Pancreas (tissue), 10 donors: ENCODE data around the gene ST7. TPM values are rescaled to one million over a fixed set of nuclear protein-coding genes. Genes with fewer than 3 reads are reported as not detected.

Experiments used
- ATAC-seq, 4 donors: fragments of 200-7000 bp; cut with Tn5 transposase; one replicate each; pipeline versions ENCODE4 v1.8.0 to v1.9.1; 2020; ENCODE audit warnings: mild to moderate bottlenecking in 4 of 4, moderate library complexity in 4 of 4
- DNase-seq, 6 donors: peaks; one replicate each; pipeline ENCODE4 v3.0.0-alpha.2; 2020
- FAIRE-seq: peaks from 2 replicates; lab custom pipeline; 2012; peaks lifted over from hg19 to GRCh38; lab: Jason Lieb, UNC
- H3K27ac ChIP-seq, 4 donors: fragments of 200-600 bp; sonication (generic); 1 replicate in 3 of 4; 2 replicates in 1 of 4; pipeline versions ENCODE4 v1.5.0 to v1.8.0; 2020
- H3K27me3 ChIP-seq, 4 donors: fragments of 200-600 bp; one replicate each; pipeline ENCODE4 v1.8.0; 2021
- H3K36me3 ChIP-seq, 3 donors: fragments of 200-600 bp; sonication (generic) in 1 of 3; one replicate each; pipeline versions ENCODE4 v1.5.0 to v1.8.0; 2020 to 2021
- H3K4me1 ChIP-seq, 3 donors: fragments of 200-600 bp; one replicate each; pipeline ENCODE4 v1.8.0; 2021
- H3K4me3 ChIP-seq, 4 donors: fragments of 200-600 bp; sonication (generic) in 2 of 4; one replicate each; pipeline versions ENCODE4 v1.5.0 to v1.8.0; 2020 to 2021
- H3K9me3 ChIP-seq, 4 donors: fragments of 200-600 bp; one replicate each; pipeline ENCODE4 v1.8.0; 2021
- WGBS, 2 donors: extraction: QIAGEN DNeasy Blood & Tissue Kit; methylation state at CpG; one replicate each; pipeline ENCODE4 v1.1.7; 2013; 5-methylcytosine and 5-hydroxymethylcytosine counted together
- intact Hi-C, 3 donors: fragments of 100-400 bp; cut with DNase I; formaldehyde crosslinking; loops; one replicate each; pipeline versions ENCODE4 v1.11.1 to v1.14.2; 2022
- polyA plus RNA-seq, 2 donors: library from polyadenylated mRNA; stranded (reverse); fragments of 200-250 nt; gene quantifications; one replicate each; pipeline ENCODE4 v1.2.3, GENCODE V29; 2013
- total RNA-seq, 6 donors: library from RNA; stranded (reverse); fragmentation: NEBNext Ultra II Directional in 4 of 6; extraction: Animal tissue kit (Norgen Biotek cat#: 25700) in 4 of 6; gene quantifications; one replicate each; pipeline versions ENCODE4 v1.2.1 to v1.2.4, GENCODE V29; 2021 to 2023
- TF ChIP-seq, protein P1 (sequence below), 4 donors: fragments of 200-600 bp; sonication (generic) in 3 of 4; IDR thresholded peaks; one replicate each; pipeline versions ENCODE4 v1.5.0 to v1.8.0; 2021; ENCODE audit warnings: antibody characterized with exemption in 4 of 4
- donor health status: healthy with polysubstance abuse.
- donor health status: DM: no; HTN: no; CAD: no; lungs with moderate emphysema.
- donor health status: DM: no; HTN: no; CAD: no.
- donor health status: control.
- donor health status: control.
- donor health status: Bipolar disorder and iron deficiency.
- donor health status: DM: yes; HTN: yes; CAD: no.
- donor health status: DM: no; HTN: no; CAD: no.
- donor health status: DM: no; HTN: no; CAD: no.
- donor health status: DM: yes; HTN: yes; CAD: no.

The ST7 gene
- total and polyA plus RNA-seq, 8 donors = 8.2 to 20.2 (median 17.1) TPM

- ATAC-seq (no peak), FAIRE-seq (no peak), DNase-seq (no peak)
- no peak overlapping the region for H3K27ac ChIP-seq
- peaks cover 0 to 4% (median 3%) of the 10 kb centered on the region in 3 donors for H3K4me1 ChIP-seq
- no peaks in the 10 kb centered on the region for H3K9me3 ChIP-seq
- TF ChIP-seq, protein P1, sequence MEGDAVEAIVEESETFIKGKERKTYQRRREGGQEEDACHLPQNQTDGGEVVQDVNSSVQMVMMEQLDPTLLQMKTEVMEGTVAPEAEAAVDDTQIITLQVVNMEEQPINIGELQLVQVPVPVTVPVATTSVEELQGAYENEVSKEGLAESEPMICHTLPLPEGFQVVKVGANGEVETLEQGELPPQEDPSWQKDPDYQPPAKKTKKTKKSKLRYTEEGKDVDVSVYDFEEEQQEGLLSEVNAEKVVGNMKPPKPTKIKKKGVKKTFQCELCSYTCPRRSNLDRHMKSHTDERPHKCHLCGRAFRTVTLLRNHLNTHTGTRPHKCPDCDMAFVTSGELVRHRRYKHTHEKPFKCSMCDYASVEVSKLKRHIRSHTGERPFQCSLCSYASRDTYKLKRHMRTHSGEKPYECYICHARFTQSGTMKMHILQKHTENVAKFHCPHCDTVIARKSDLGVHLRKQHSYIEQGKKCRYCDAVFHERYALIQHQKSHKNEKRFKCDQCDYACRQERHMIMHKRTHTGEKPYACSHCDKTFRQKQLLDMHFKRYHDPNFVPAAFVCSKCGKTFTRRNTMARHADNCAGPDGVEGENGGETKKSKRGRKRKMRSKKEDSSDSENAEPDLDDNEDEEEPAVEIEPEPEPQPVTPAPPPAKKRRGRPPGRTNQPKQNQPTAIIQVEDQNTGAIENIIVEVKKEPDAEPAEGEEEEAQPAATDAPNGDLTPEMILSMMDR (IDR thresholded peaks at IDR 0.05) = no peak
- H3K36me3 ChIP-seq = no peaks in the 10 kb centered on the region
- intact Hi-C loops = loop anchor here in 1 of 3 donors (5.0 kb wide), 1 partner anchor 62 kb away; no protein-coding TSS in a partner anchor
- WGBS, 2 donors = 93 to 96% methylated on average over 1 of the region's 1 CpG
- H3K27me3 ChIP-seq = no peaks in the 10 kb centered on the region
- H3K4me3 ChIP-seq = no peak overlapping the region
These were observed 51.6 kb downstream of the ST7 start for GRCh38 chr7:117004899-117005298.

GRCh38 chr7:117005449-117005848 lies 52.1 kb downstream of the ST7 start:
- H3K9me3 ChIP-seq = no peaks in the 10 kb centered on the region
- no peaks in the 10 kb centered on the region for H3K36me3 ChIP-seq
- DNase-seq = no peak
- WGBS, 2 donors = 93 to 95% methylated on average over 2 of the region's 2 CpGs
- no peak for ATAC-seq
- H3K27me3 ChIP-seq = no peaks in the 10 kb centered on the region
- no peak overlapping the region for H3K27ac ChIP-seq
- H3K4me3 ChIP-seq = no peak overlapping the region
- TF ChIP-seq, protein P1 (IDR thresholded peaks at IDR 0.05) = no peak
- no peak for FAIRE-seq
- intact Hi-C loops = no loop called here
- peaks cover 0 to 4% (median 3%) of the 10 kb centered on the region in 3 donors for H3K4me1 ChIP-seq

DNA sequence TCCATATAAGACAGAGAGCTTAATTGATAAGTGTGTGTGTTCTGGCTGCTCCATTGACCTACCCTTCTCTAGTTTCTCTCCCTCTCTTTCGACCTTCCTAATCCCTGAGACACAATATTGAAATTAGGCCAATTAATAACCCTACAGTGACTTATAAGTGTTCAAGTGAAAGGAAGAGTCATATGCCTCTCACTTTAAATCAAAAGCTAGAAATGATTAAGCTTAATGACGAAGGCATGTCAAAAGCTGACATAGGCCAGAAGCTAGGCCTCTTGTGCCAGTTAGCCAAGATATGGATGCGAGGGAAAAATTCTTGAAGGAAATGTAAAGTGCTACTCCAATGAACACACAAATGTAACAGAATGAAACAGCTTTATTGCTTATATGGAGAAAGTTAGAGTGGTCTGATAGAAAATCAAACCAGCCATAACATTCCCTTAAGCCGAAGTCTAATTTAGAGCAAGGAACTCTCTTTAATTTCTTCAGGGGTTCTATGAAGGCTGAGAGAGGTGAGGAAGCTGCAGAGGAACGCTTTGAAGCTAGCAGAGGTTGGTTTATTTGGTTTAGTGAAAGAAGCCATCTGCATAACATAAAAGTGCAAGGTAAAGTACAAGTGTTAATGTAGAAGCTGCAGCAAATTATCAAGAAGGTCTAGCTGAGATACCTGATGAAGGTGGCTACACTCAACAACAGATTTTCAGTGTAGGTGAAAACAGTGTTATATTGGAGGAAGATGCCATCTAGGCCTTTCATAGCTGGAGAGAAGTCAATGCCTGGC lies 53.8 kb downstream of the ST7 start:
- no peaks in the 10 kb centered on the region for H3K9me3 ChIP-seq
- H3K27ac ChIP-seq = no peak overlapping the region
- H3K4me1 ChIP-seq = peaks cover 0 to 4% (median 3%) of the 10 kb centered on the region in 3 donors
- no peak for ATAC-seq
- TF ChIP-seq, protein P1 (IDR thresholded peaks at IDR 0.05) = no peak
- no peak overlapping the region for H3K4me3 ChIP-seq
- no peaks in the 10 kb centered on the region for H3K27me3 ChIP-seq
- FAIRE-seq = no peak
- DNase-seq = no peak
- WGBS, 2 donors = 55 to 68% methylated on average over 5 of the region's 5 CpGs
- no peaks in the 10 kb centered on the region for H3K36me3 ChIP-seq
- intact Hi-C loops = no loop called here

DNA sequence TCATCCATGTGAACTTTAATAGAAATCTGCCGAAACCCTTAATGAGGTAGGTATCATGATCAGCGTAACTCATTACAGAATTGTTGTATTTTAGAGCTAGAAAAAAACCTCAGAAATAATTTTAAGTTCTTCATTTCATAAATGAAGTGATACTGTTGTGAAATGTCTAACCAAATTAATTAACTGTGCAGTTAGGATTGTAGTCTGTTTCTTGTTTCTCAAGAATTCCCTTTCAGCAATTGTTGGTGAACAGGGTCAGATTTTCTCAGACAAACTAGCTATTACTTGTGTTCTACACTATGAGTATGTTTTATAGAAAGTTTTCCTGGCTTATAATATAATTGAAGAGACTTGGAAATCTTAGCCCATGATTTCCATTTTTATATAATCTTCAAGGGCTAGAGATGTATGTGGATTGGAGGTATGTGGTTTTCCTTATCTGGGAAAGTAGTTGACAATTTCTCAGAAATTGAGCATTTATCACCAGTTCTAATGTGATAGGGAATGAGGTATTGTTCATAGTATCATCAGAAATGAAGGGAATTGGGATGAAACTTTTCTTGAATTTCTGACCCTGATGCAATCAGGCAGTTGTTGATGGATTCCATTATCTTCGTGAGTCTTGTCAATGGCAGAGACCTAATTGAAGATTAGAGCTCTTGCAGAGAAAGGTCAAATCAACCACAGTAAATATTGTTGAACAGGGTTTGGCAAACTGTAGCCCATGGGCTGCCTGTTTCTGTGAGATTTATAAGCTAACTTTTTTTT lies 55.0 kb downstream of the ST7 start:
- FAIRE-seq = no peak
- intact Hi-C loops = no loop called here
- WGBS, 2 donors = 75 to 80% methylated on average over 3 of the region's 3 CpGs

More for the DNA sequence above, 55.0 kb downstream of the ST7 start:
- Histone ChIP-seq H3K27ac (no peak overlapping the region), H3K9me3 (no peaks in the 10 kb centered on the region), H3K36me3 (no peaks in the 10 kb centered on the region), H3K4me3 (no peak overlapping the region), H3K27me3 (no peaks in the 10 kb centered on the region), H3K4me1 (peaks cover 3 to 8% (median 3%) of the 10 kb centered on the region in 3 donors)
- no peak for ATAC-seq
- DNase-seq = no peak
- TF ChIP-seq, protein P1 (IDR thresholded peaks at IDR 0.05) = no peak
